A172 (cell line): ENCODE measurements around the gene QRSL1. TPM values are rescaled to one million over a fixed set of nuclear protein-coding genes. Genes with fewer than 3 reads are reported as not detected.
"Not testable (repeated sequence)": the region's sequence is repeated elsewhere in the genome, so short reads cannot be mapped to it uniquely, and the experiment has no call there.

ENCODE experiments used
- DNase-seq: peaks from one replicate; pipeline ENCODE4 v3.0.0-alpha.2; 2015; ENCODE audit warnings: low spot score
- total RNA-seq: library from RNA; depleted of rRNA; stranded (reverse); fragments of >200 nt; shearing (Covaris generic); gene quantifications from 2 replicates; pipeline ENCODE4 v1.2.3, GENCODE V29; 2014; rRNA removed

The QRSL1 gene, protein sequence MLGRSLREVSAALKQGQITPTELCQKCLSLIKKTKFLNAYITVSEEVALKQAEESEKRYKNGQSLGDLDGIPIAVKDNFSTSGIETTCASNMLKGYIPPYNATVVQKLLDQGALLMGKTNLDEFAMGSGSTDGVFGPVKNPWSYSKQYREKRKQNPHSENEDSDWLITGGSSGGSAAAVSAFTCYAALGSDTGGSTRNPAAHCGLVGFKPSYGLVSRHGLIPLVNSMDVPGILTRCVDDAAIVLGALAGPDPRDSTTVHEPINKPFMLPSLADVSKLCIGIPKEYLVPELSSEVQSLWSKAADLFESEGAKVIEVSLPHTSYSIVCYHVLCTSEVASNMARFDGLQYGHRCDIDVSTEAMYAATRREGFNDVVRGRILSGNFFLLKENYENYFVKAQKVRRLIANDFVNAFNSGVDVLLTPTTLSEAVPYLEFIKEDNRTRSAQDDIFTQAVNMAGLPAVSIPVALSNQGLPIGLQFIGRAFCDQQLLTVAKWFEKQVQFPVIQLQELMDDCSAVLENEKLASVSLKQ
- total RNA-seq = 15.4 and 16.2 TPM in 2 replicates

DNA sequence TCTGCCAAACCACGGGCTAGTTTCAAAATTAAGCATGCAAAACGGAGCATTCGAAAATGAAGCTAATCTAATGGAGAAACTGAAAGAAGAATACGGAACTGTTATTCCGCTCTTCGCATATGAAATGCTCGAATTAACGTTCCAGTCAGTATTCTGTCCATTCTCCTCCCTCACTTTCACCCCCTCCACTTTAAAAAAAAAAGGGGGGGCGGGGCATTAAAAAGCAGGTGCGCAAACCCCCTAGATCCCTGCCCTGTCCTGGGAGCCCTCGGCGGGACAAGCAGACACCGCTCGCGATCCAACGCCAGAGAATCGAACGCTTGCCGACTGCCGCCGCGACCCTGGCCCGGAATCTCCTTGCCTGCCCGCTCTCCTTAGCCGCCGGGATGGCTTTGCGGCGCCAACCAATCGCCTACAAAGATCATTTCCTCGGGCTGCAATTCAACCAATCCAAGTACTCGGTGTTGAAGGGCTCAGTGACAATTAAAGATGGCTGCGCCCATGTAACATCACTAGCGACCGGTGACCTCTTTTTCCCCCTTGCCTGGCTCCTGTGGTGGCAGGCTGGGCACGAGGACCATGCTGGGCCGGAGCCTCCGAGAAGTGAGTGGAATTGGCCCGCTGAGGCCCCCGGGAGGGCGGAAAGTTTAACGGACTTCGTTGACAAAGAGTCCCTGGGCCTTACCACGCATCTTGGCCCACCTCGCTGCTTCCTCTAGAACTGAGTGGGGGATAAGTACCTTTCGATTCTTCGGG lies at the start of gene QRSL1, which contains the start of gene RTN4IP1:
Gene QRSL1 (plus strand): TSS at position 476 of the 756 bp plus-strand sequence. CDS start 104 bp downstream, at position 580.
Gene RTN4IP1 (minus strand): TSS at position 396 of the 756 bp plus-strand sequence. CDS start 477 bp downstream, outside the sequence.
- DNase-seq = peak; percentile 91

DNA sequence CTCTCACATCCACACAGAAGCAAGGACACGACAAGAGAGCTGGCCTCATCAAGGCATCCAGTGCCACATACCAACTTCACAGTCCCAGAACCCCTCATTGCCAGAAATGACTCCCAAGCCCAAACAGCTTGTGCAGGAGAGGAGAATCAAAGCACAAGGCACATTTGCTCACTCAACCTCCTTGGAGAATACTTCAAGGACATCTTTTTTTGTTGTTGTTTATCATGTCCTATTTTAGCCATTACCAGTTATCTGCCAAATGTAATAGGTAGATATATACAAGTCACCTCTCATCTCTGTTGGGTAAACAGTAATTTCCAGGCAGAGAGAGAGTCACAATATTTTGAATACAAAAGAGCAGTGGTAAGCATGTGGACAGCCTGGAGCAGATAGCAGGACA lies 47.9 kb upstream of the QRSL1 start:
- DNase-seq = no peak

DNA sequence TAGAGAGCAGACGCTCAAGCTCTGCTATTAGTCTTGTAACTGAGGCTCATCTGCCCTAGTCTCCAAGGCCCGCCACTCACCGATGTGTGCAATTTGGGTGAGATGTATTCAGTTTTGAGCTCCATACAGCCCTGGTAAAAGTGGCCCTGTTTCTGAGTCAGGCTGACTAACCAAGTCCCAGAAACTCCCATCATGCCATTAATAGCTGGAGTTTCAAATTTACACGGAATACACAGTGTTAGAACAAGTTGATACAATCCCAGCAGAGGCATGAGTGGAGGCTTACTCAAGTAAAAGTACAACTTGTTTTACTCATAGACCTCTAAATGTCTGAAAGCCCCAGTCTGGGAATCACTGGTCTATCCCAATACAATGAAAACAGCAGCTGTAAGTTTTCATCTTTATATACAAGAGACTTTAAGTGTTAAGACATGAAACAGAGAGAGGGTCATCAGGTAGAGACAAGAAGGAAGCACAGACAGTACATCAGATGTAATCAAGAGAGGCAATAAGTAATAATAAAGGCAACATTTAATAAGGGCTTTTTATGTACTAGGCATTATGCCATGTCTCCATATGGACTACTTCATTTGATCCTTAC lies 42.5 kb upstream of the QRSL1 start:
- no peak for DNase-seq

DNA sequence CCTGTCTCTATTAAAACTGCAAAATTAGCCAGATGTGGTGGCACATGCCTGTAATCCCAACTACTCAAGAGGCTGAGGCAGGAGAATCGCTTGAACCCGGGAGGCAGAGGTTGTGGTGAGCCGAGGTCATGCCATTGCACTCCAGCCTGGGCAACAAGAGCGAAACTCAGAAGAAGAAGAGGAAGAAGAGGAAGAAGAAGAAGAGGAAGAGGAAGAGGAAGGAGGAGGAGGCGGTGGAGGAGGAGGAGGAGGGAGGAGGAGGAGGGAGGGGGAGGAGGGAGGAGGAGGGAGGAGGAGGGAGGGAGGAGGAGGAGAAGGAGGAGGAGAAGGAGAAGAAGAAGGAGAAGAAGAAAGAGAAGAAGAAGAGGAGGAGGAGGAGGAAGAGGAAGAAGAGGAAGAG lies 40.4 kb upstream of the QRSL1 start:
- not testable (repeated sequence) for DNase-seq

DNA sequence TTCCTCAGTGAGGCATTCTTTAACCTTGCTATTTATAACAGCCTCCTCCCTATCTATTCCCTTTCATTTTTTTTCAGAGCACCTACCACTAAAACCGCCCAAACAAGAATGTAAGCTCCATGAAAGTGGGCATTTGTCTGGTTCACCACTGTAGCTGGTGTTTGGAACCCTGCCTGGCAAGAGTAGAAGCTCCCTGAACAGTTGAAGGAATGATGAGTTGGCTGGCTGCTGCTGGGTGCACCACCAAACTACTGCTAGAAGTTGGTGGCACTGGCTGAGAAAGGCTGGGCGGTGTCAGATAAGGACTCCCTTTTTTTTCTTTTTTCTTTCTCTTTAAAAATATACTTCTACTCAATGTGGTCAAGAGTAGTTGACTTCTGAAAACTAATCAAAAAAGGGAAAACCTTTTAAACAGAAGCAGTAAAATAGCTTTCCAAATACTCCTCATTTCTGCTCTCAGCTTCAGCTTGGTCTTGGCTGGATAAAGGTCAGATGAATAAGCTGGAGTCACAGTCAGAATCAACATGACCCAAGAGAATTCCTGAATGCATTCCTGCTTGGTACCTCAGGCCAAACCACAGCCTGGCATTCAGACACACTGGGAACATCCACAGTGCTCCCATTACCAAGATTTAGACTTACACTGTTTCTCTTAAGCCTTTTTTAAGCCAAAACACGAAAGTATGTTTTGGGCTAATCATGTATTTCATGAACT lies 38.1 kb upstream of the QRSL1 start:
- DNase-seq = peak; percentile 67

DNA sequence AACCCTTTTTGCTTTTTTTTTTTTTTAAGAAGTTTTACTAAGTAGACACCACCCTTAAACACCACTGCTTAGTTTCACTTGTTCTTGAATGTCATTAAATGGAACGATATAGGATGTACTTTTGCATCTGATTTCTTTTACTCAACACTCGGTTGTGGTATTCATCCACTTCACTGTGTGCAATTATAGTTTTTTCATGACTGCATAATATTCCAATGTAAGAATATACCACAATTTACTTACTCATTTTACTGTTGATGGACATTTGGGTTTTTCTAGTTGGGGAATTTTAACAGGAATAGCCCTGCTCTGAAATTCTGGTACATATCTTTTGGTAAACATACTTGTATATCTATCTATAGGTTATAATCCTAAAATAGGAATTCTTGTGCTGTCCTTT lies 29.9 kb upstream of the QRSL1 start:
- no peak for DNase-seq

DNA sequence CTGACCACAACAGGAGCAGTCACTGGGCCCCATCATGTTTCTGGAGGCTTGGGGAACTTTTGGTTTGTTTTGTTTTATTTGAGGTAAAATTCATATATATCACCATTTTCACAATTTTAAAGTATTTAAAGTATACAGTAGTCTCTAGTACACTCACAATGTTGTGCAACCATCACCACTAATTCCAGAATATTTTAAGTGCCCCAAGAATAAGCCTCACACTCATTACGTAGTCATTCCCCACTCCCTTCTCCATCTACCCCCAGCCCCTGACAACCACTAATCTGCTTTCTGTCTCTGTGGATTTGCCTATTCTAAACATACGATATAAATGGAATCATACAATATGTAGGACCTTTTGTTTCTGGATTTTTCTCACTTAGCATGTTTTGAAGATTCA lies 29.0 kb upstream of the QRSL1 start:
- no peak for DNase-seq

DNA sequence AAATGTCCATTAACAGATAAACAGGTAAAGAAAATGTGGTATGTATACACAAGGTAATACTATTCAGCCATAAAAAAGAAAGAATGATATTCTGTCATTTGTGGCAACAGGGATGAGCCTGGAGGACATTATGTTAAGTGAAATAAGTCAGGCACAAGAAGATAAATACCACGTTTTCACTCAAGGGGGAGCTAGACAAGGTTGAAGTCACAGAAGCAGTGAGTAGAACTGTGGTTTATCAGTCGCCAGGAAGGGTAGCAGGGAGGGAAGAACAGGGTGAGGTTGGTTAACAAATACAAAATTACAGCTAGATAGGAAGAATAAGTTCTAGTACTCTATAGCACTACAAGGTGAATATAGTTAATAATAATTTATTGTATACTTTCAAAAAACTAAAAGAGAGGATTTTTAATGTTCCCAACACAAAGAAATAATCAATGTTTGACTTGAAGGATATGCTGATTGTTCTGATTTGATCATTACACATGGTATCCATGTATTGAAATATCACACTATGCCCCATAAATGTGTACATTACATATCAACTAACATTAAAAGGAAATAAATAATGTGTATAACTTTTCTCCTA lies 21.2 kb upstream of the QRSL1 start:
- DNase-seq = peak; percentile 61

DNA sequence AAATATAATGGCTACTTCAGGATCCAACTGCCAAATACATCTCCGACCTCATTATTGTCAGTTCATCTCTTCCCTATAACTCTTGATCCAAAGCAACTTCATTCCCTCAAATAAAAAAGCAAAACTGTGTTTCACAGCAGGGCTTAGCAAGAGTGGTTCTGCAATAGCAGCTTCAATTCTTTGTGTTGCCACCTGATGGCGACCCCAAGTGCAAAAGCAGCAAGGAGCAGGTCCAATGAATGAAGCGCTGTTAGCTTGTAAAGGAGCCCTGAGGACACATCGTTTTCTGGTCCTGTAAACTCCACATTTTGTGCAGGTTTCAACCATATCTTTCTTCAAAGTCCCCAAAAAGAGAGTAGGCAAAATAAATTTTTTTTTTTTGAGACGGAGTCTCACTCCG lies 19.7 kb upstream of the QRSL1 start:
- peak; percentile 27 for DNase-seq

DNA sequence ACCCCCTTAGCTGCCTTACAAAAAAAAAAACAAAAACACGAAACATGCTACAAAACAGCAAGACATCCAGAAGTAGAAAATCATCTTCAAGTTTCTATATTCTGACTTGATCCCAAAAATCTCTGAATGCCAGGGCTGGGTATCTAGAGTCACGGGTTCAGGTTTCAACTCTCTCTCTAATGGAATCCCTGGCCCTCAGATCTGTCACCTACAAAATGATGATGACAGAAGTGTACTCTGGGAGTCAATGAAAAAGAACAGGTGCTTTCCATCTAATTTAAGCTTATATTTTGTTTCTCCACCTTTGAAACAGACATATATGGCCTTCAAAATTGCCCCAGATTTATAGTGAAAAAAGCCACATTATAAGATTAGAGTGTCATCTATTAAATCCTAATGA lies 18.3 kb upstream of the QRSL1 start:
- no peak for DNase-seq

DNA sequence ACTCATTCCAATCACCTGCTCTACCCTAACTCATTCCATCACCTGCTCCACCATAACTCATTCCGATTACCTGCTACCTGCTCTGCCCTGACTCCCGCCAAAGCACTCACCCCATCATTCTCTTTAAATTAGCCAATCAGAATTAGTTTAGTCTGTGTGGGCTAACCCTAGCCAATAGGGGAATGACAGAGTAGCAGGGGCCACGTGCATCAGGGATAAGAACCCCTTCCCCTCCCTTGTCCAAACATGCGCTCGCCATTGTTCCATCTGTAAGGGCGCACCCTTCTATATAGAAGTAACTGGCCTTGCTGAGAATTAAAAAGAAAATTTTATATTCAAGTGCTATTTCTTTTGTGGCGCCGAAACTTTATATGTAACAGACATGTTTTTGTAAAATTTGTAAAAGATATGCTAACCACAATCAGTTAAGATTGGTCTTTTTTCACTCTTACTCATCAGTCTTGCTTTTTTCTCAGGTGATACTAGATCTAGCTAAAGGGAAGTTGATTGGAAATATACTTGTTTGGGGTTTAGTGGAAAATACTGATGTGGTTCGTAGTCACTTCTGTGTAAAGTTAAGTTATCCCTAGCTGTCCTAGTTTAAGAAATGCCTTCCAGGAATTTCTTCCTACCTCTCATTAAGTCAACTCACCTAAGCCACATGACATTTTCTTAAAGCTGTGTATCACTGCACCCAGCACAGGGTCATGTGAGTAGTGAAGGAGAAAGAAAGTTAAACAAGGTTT lies 16.5 kb upstream of the QRSL1 start:
- DNase-seq = no peak

DNA sequence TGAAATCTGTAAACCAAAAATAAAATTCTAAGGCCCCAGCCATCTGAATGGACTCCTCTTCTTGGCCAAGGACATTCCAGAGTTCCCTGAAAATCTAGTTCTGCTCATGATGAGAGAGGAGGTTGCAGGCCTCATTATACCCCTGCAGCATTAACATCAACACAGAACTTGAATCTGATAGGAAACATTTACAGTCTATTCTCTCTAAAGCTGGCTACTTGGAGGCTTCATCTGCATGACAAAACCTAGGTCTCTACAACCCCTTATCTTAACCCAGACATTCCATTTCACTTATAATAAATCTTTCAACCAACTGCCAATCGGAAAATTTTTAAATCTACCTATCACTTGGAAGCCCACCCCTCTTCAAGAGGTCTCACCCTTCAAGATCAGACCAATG lies 15.8 kb upstream of the QRSL1 start:
- no peak for DNase-seq

DNA sequence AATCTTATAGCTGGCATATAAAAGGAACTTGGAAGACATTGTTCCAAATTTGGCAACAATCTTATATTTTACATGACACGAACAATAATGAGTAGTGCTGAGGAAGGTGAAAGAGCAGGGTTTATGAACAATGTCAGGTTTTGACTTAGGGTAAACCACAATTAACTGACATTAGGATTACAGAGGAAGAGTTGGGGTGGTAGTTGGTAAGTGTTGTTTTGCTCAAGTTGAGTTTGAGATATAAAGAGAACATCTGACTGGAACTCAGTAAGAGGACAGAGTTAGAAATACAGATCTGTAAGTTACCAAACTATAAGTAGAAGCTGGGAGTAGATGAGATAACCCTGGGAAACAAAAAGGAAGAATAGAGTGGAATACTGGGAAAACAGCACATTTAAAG lies 15.2 kb upstream of the QRSL1 start:
- DNase-seq = no peak

DNA sequence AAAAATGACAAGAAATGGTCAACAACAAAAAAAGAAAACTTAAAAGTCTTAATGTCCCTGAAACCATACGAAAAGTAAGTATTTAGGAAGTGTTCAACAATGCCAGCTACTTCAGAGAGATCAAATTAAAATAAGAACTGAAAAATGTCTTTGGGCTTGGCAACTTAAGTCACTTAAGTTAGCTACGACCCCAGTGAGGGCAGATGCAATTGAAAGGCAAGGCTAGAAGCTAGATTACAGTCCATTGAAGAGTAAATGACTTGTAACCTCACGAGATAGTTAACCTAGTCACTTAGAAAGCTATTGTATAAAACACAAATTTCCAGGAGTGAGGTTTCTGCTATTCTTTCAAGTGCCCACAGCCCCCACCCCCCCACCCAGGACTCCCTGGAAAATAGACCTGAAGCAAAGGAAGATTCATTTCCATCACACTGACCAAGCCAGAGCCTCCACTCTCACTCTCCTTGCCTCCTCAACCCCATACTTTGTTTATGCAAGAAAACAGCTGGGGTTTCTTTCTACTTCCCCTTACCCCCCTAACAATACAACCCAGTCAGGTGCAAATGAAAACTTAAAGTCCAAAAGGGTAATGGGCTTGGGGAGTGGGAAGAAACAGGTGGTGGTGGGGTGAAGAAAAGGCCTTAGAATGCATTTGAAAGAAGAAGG lies 14.7 kb upstream of the QRSL1 start:
- DNase-seq = no peak

DNA sequence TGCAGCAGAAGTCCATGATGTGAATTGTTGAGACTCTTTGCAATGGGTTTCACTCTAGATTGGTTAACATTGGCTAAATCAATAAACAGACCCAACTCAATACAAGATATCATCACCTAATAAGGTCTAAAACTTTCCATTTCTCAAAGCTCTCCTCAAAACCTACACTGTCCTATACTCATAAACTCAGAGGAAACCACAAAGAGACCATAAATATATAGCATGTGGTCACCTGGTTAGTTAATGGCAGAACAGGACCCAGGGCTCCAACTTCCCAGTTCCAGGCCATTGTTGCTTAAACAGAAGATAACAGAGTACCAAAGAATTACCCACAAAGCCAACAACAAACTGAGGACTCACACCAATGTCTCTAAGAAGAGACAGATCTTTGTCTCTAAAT lies 12.1 kb upstream of the QRSL1 start:
- no peak for DNase-seq

DNA sequence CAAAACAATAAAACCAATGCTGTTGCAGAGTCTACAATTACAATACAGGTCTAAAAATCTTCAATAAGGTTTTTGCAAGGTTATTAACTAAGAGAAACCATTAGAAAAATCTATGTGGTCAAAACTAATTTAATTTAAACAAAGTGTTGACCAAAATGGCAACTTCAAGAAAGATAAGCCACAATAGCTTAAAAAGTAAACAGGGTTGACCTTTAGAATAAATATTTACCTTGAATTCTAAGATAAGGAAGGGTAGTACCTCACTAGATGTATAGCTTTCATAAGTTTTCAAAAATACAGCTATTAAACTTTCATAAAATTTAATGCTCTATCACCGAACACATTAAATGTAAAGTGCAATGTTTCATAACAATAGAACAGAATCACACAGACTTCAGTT lies 11.5 kb upstream of the QRSL1 start:
- DNase-seq = no peak

DNA sequence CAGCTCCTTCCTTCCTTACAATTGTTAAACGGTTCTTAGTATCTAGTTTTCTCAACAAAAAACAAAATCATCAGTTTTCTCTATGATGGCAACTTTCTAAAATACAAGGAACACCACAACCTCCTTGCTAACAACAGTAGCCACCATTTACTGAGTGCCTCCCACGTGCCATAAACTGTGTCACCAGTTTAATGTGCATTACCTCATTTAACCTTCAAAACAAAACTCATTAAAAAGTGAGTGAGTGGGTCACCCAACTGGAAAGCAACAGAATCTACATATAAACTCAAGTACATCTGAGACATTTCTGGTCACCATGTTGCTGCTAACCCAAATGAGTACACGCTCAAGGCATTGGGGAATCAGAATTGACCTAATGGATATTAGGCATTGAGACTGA lies 11.1 kb upstream of the QRSL1 start:
- no peak for DNase-seq

DNA sequence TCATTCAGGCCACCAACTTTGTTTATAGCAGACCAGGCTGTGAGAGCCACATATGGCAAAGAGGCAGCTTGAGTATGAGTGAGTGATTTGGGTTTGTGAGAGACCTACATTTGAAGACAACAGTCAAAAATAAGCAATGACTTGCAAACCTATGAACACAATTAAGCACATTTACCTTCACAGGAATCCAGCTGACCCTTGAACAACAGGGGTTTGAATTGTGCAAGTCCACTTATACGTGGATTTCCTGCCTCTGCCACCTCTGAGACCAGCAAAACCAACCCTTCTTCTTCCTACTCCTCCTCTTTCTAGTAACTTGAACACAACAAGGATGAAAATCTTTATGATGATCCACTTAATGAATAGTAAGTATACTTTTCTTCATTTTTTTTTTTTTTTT lies 10.2 kb upstream of the QRSL1 start:
- no peak for DNase-seq

DNA sequence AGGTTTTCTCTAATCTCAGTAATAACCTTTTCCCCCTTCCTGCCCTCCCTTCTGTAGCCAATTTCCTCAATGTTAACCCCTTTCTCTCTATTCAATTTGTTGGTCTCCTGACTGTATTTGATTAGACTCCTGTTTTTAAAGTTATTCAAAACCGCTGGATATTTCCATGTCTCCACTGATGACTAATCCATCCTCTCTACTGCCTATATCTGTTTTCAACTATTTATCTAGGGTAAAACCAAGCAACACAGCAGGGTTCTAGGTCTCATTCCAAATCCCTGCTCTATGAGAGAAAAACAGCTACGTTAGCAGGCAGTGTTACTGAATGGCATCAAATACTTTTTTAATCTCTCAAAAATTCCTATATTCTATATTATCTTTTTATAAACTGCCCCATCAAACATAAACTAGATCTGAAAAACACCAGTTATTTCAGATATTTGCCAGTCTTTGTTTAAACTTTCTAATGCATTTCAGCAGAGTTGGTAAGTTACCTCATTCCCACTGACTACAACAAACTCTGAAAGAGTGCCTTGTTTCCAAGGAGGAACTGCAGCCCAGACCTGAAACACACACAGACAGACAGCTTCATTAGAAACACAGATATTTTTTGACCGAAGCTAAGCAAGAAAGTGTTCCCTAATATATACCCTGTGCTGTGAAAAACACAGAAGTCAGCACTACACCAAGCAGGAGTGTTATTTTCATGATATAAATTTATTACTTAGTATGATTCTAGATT lies 8.3 kb upstream of the QRSL1 start:
- peak; percentile 7 for DNase-seq
